Hindlimb muscle (tissue), 1 donor: ENCODE results near the gene IGSF11. TPM values are rescaled to one million over a fixed set of nuclear protein-coding genes. Genes with fewer than 3 reads are reported as not detected.
"Not testable (repeated sequence)": the region's sequence is repeated elsewhere in the genome, so short reads cannot be mapped to it uniquely, and the experiment has no call there.

Experiments used
- DNase-seq: peaks from one replicate; pipeline ENCODE4 v3.0.0-alpha.2; 2013
- polyA plus RNA-seq: library from polyadenylated mRNA; unstranded; fragments of 120-200 nt; gene quantifications from one replicate; pipeline ENCODE4 v1.2.1, GENCODE V29; 2013; ENCODE audit not compliant: insufficient read length

Gene IGSF11
- polyA plus RNA-seq, 1 donor: 0.86 TPM

DNA sequence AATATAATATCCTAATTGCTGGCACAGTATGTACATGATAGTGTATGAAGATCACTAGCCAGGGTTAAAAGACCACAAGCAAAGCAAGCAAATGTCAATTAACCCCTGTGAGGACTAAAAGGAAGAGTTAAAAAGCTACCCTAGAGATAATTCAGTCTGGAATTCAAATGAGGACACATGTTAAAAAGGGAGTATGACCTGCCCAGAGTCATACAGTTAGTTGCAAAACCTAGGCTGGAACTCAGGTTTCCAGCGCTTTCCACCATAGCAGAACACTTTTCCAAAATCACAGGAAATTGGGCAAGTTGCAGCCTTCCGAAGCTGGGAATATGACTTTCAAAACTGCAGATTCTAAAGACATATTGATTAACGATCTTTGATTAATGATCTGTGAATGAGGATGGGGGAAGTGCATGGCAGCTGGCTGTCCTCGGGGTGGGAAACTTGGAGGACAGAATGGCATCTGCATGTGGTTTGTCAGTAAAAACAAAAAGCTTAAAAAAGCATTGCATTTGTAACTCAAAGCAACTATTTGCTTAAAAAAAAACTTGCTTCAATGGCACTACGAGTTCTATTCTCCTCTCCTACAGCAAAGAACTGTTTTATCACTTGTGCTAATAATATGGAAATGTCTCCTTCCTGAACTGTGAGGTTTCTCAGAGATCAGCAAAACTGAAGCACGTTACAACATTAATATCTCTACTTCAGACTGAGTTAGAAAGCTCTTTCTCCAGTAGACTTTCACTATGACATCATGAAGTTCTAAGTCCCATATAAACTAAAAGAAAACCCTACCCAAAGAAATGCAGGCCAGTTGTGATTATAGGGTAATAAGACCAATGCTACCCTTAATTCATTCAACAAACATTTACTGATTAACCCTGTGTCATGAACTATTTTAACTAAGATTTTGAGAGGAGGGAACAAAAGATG, 46.2 kb downstream of the IGSF11 start:
- DNase-seq: no peak

DNA sequence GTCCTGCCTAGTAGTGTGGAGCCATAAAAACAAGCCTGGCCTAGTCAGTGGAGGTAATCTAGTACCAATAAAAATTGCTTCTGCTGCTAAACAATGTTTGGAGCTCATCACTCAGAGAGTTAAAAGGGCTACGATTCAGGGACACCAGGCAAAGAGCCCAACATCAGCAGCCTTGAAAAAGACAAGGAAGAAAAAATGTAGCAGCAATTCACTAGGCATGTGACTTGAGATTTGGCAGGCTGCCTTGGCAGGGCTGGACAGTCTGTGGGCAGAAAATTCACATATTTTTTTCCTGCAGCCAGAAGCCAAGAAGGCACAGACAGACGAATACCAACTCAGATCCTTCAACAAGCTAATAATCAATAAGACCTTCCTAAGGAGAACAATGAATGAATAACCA, 47.2 kb downstream of the IGSF11 start:
- peak; percentile 26 for DNase-seq

DNA sequence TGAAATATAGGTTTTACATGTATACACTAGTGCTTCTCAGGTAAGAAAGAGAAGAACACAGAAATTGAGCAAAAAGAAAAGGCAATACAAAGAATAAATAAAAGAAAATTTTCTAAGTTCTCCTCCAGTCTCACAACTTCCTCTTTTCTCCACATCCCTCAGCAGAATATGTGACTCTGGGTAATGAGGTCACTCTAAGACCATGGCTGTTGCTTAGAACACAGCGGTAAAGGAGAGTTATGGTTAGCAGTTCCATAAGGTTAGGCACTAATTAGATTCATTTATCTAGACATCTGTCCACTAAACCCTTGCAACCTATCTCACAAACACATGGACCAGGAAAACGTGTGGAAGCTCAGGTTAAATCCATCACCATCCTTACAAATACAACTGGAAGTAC, 47.9 kb downstream of the IGSF11 start:
- no peak for DNase-seq

DNA sequence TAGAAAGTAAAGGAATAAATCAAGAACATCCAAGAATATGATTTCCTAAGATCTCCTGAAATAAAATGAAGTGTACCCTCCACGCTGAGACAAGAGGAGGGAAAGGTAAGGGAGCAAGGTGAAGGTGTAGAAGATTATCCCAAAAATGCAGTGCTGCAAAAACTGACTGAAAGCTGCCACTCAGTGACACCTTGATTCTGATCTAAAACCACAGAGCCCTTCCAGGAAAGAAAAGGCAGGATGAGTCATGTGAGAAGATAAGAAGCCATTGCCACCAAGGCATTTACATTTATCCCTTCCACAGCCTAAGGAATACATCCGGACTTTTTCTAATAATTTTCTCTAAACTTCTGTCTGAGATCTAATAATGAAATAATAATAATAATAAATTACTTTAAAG, 49.9 kb downstream of the IGSF11 start:
- no peak for DNase-seq

DNA sequence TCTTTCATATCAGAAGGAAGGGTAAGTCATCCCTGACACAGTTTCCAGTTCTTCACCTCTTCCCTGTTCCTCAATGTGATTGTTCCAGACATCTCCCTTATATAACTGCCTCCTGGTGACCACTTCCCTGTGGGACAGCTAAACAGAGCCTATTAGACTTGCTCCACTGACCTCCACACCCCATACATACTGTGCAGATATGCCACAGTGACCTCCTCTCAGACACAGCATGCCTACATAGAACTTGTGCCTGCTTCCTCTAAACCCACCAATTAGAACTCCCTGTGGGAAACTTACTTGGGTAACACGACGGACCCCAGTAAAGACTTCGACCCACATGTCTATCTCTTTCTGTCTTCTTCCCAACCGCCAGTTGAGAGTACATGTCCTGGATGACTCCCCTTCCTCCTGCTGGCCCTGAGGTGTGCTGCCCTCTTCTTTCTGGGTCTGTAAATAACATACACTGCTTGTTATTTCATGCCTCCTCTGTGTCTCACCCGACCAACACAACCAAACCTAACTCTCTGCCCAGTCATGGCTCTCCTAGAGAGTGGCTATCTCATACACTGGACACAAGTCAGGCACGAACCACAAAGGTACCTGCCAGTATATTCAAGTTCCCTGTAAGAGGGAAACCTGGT, 53.0 kb downstream of the IGSF11 start:
- DNase-seq: no peak

DNA sequence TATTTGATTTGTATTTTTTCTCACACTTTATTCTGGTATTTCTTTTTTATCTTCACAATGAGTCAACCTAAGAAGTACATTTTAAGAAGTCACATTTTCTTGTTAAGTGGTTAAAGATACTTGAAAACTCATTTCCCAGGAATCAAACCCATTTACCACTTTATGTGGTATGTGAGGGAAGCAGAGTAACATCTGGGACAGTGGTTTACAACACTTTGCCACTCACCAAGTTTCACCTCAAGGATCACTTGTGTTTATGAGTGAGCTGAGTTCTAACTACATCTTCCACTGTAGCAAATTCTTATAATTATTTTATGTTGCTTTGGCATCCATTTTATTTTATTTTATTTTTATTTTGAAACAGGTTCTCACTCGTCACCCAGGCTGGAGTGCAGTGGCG, 53.8 kb downstream of the IGSF11 start:
- no peak for DNase-seq

DNA sequence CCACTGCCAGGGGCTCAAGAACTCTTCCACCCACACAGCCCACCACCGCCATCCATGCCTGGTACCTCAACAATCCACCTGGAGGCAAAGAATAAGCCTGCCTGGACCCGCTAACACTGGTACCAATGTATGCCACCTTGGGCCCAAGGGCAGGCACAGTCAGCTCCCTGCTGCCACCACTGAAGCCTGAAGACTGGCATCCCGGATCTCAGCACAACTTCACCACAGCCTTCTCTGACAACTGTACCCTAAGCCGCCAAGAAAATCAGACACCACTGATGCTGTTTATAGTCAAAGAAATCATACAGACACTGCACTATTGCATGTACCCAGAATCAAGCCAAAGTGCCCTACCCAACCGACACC, 56.3 kb downstream of the IGSF11 start:
- DNase-seq: no peak

DNA sequence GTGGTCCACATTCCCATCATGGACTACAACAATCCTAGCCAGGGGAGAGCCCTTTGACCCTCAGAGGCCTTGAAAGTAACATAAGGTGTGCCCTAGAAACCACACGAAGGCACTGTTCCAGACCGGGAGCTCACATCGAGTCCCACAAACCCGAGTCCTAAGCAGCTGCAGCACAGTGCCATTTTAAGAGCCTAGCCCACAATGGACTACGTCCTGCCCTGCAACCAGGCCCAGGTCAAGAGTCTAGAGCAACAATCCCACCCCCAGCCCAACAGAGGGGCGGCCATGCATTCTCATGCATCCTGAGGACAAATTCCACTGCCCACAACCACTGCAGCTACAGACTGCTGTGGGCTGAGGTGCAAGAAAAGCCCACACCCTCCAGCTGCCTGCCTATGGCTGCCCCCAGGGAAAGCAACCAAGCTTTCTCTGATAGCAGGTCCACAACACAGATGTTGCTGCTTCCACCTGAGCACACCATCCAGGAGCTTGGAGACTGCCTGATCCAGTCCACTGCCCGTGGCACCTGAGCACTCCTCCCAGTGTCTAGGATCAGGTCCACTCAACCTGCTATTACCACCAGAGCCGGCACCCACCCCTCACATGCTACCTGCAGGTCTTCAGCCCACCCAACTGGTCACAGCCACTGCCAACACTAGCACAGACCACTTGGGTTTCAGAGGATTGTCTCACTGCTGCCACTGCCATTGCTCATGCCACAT, 56.8 kb downstream of the IGSF11 start:
- no peak for DNase-seq

DNA sequence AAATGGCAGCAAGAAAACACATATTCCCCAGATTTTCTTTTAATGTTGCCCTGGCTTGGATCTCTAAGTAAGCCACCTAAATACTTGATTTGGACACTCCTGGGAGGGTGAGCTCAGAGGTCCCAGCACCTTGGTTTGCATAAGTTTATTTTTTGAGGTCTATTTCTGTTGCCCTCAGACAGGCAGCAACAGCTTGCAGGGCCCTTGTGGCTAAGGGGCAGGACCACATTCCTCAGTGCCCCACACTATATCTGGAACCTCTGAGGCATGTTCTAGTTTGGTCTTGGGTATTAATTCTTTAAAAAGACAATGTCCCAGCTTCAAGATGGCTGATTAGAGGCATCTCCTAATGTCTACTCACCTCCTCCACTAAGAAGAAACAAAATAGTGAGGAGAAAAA, 57.5 kb downstream of the IGSF11 start:
- DNase-seq: no peak

DNA sequence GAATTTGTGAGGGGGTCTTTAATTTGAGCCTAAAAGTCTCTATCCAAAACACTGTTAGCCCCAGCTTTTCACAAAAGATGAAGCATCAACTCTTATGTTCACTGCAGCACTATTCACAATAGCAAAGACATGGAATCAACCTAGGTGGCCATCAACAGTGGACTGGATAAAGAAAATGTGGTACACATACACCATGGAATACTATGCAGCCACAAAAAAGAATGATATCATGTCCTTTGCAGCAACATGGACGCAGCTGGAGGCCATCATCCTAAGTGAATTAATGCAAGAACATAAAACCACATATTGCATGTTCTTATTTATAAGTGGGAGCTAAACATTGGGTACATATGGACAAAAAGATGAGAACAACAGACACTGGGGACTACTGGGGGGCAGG, 59.2 kb downstream of the IGSF11 start:
- DNase-seq: not testable (repeated sequence)

DNA sequence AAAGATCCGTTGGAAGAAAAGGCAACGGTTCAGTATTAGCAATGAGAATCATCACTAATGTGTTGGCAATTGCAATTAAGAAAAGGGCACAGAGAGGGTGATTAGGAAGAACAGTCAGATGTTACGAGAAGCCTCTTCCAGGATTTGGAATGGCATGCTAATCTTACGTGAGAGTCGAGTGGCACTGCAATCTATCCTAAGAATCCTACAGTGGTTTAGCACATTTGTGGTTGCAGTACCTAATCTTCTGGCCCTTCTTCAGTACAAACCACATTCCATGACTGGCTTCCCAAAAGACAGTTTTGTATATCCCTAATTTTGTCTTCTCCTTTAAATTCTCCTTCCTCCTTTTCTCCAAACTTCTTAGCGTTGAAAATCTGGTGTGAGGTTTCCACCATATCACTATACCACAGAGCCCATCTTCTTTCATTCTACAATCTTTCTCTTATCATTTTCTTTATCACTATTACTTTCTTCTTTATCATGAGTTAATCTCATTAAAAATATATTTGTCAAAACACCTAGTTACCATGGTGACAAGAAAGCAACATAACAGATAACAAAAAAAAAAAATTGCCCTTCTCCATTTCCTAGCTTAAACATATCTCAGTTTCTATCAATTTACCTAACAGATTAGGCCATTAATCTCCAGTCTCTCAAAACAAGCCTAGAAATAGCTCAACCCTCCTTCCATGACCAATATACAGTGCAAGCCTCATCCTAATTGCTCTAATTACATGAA, 60.1 kb downstream of the IGSF11 start:
- no peak for DNase-seq

DNA sequence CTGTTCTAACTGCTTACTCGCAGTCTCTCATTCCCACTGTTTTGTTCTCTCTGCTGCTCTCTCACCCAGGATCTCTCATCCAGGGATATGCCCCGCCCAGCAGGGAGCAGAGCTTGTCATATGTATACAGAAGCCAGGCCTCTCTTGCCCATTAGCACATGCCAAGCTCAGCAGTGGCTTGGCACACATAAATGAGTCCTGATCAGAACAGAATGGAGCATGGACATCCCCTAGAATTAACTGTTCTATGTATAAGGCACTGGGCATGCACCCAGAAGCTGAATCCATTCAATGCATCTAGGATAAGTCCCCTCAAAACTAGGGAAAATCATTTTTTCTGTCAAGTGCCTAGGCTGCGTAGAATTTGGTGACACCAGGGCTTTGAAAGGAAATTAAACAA, 61.6 kb downstream of the IGSF11 start:
- no peak for DNase-seq

DNA sequence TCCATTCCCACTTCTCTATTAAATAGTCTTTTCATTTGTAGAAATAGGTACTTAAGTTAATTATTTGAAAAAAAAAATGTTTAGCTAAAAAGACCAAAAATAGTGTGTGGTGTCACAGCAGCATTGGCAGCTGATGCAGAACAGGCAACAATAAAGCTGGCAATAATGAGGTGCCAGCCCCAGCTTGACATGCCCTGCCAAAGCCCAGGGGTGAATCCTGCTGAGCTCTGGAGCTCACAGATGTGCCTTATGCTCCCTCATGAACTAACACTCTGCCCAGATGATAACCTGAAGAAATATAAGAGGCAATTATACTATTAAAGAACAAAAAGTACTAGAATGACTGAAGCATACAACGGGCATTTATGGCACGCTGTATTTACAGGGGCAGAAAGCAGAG, 63.8 kb downstream of the IGSF11 start:
- no peak for DNase-seq

DNA sequence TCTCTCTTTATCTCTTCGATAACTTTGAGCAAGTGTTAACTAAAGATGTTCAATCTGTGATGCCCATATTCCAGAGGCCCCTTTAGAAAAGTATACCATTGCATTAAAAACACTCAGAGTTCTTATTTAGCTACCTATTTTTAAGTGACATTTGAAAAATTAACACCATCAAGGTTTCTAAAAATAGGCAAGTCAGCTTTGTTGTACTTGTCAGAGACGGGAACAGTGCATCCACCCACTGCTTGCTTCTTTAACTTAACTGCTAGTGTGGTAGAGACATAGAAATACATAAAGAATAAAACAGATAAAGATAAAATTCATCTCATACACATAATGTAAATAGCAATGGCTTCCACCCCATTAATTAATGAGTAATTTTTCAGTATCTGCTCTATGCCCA, 66.0 kb downstream of the IGSF11 start:
- no peak for DNase-seq

DNA sequence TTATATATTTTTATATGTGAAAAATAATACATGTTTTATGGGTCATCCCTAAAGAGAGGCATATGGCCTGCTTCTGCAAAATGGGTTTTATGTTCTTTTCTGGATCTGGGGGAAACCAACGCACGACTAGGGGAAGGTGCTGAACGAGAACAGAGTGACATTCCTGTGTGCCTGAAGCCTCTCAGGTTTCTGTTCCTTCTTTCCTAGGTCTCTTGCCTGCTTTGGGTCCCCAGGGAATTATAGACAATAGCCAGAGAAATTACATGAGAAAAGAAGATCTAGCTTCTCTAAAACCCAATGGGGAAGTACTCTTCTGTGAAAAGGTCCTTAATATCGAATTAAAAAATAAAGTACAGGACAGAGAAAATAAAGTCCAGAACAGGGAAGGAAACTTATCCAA, 66.5 kb downstream of the IGSF11 start:
- no peak for DNase-seq

DNA sequence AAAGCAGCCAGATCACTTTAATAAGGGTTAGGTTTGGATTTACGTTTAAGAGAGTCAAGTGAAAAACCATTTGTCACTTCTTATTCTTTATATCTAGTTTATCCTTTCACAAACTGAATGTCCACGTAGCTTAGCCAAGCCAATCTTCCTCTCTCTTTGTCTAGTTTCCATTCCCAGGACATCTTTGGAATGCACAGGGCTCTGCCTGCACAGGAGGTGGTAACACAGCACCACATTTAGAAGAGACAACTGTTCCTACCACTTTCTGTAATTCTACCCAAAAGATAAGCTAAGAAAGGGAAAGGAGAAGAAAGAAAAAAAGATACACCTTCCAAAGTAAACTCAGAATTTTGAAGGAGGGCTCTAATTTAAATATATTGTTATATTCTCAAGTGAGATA, 67.9 kb downstream of the IGSF11 start:
- no peak for DNase-seq

DNA sequence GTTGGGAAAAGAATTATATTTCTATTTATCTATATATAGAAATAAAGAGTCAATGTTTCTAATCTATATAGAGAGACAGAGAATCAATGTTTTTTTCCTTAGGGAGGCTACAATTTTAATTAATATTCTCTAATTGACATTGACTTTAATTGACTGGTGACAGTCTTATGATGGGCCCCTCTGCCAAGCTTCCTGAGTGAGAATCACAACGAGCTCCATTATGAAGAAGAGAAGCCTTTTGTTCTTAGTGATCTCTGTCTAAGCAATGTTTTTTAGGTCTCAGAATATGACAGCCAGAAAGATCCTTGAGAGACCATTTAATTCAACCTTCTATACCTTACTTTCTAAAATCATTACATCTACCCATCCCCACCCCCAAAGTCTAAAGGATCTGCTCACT, 70.9 kb downstream of the IGSF11 start:
- no peak for DNase-seq

DNA sequence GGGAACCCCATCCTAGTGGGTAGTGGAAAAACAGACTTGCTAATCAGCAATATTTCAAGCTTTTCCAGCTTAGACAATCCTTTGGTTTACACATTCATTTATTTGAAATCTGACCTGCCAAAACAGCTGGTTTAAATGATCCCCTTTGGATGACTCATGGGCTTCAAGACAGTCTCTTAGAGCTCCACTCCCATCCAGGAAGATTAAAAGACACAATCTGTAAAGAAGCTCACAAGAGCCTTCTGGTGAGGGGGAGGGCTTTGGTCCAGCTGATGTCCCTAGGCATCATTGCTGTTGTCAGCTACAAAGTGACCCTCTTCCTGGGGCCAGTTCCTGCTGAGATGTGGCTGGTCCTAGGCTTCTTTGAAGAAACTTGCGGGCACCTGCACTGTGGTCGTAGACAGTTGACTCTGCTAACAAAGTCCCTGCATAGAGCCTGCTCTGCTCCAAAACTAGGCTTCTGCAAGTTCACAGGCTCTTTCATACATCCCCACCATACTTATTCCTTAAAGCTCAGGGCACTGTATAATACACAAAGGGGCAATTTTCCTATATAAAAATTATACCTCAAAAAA, 73.7 kb downstream of the IGSF11 start:
- DNase-seq: no peak

DNA sequence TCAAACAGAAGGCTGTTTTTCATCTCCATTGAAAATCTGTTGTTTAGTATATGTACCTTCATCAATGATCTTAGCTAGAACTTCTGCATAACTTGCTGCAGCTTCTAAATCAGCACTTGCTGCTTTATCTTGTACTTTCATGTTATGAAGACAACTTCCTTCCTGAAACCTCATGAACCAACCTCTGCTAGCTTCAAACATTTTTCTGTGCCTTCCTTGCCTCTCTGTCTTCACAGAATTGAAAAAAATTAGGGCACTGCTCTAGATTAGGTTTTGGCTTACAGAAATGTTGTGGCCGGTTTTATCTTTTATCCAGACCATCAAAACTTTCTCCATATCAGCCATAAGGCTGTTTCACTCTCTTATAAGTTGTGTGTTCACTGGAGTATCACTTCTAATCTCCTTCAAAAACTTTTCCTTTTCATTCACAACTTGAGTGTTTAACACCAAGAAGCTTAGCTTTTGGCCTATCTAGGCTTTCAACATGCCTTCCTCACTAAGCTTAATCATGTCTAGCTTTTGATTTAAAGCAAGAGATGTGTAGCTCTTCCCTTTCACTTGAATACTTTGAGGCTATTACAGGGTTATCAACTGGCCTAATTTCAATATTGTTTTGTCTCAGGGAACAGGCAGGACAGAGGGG, 78.6 kb downstream of the IGSF11 start:
- no peak for DNase-seq

DNA sequence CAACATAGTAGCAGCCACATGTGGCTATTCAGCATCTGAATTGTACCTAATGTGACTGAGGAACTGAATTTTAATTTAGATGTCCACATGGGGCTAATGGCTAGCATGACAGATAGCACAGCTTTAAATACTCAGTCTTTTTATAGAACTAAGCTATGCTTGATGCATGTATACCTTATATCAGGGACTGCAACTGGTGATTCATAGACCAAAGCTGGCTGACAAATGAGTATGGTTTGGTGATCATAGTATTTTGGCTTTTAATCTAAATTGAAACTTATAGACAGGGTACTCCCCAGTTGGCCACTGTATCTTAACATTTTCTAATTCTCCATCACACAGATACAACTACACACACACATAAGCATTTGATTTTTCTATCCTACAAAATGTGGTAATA, 83.6 kb downstream of the IGSF11 start:
- no peak for DNase-seq

DNA sequence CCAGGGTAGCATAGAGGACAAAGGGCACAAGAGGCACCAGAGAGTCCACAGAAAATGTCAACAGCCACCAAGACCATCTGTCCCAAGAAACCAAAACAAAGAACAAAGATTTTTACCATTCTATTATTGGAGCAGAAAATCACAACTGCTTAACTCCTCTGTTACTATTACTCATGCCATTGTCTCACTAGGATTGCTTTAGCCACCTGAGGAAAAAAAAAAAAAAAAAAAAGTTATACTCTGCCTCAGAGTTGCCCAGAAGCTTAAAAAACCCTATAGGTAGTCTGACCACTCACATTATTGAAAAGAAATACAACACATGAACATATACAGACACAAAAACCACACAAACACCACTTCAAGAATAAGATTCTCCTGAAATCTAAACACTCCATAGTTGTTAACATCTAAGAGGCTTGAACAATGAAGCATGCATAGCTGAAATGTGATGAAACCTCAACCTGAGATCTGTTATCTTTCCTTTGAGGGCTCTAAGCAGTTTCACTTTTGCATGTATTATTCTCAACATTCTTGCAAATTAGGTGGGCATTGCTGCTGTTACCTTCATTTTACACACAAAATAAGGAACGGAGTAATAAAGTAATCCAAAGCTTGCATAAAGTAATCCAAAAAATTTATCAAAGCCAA, 85.4 kb downstream of the IGSF11 start:
- DNase-seq: no peak
